Activated CD8-positive, alpha-beta memory T cell treated with anti-CD3 and anti-CD28 coated beads, Interleukin-2, amount 50 U/mL, for 48 hours (primary cell): ENCODE data around the gene TMOD1.
A peak's percentile ranks its signal among the peaks of the same experiment; 100 is the strongest.
"Not testable (repeated sequence)": the region's sequence is repeated elsewhere in the genome, so short reads cannot be mapped to it uniquely, and the experiment has no call there.

ENCODE experiments used
- DNase-seq: peaks from one replicate; pipeline ENCODE4 v3.0.0-alpha.2; 2020

Gene TMOD1

GRCh38 chr9:97601228-97601898, 99.9 kb downstream of the TMOD1 start:
- no peak for DNase-seq

- DNase-seq, result no peak
Measured at GRCh38 chr9:97602430-97602829, 101.0 kb downstream of the TMOD1 start.

- DNase-seq, result no peak
Measured at GRCh38 chr9:97604901-97605645, 103.6 kb downstream of the TMOD1 start.

- DNase-seq, result no peak
Measured at GRCh38 chr9:97615439-97616072, 114.1 kb downstream of the TMOD1 start.

- DNase-seq, result no peak
Measured at GRCh38 chr9:97617939-97618416, 116.5 kb downstream of the TMOD1 start.

- not testable (repeated sequence) for DNase-seq
Measured at GRCh38 chr9:97620063-97620462, 118.6 kb downstream of the TMOD1 start.

- not testable (repeated sequence) for DNase-seq
Measured at GRCh38 chr9:97622483-97622882, 121.0 kb downstream of the TMOD1 start.

GRCh38 chr9:97623946-97624345, 122.5 kb downstream of the TMOD1 start:
- no peak for DNase-seq

GRCh38 chr9:97625620-97626019, 124.2 kb downstream of the TMOD1 start:
- no peak for DNase-seq

GRCh38 chr9:97627624-97628023, 126.2 kb downstream of the TMOD1 start:
- no peak for DNase-seq

- DNase-seq, result no peak
Measured at GRCh38 chr9:97628668-97629067, 127.2 kb downstream of the TMOD1 start.

- DNase-seq, result no peak
Measured at GRCh38 chr9:97629156-97629555, 127.7 kb downstream of the TMOD1 start.

- DNase-seq, result no peak
Measured at GRCh38 chr9:97630591-97630990, 129.1 kb downstream of the TMOD1 start.

- peak; percentile 64 for DNase-seq
Measured at GRCh38 chr9:97632248-97632984, 130.9 kb downstream of the TMOD1 start.

- DNase-seq, result peak; percentile 95
Measured at GRCh38 chr9:97632985-97633858, 131.8 kb downstream of the TMOD1 start, which contains the start of the genes NCBP1 and TSTD2. Gene NCBP1, plus strand, starts transcription at chr9:97633821. Its CDS starts 61 bp downstream, at chr9:97633882. Gene TSTD2, minus strand, starts transcription at chr9:97633368. Its CDS starts 5,806 bp downstream, at chr9:97627562.

- DNase-seq, result no peak
Measured at GRCh38 chr9:97633859-97634490, 132.5 kb downstream of the TMOD1 start.

- no peak for DNase-seq
Measured at GRCh38 chr9:97635026-97635425, 133.6 kb downstream of the TMOD1 start.

GRCh38 chr9:97636903-97637302, 135.4 kb downstream of the TMOD1 start:
- DNase-seq, result no peak

- DNase-seq, result no peak
Measured at GRCh38 chr9:97638666-97639065, 137.2 kb downstream of the TMOD1 start.

GRCh38 chr9:97640325-97640724, 138.9 kb downstream of the TMOD1 start:
- DNase-seq, result no peak

GRCh38 chr9:97645720-97646119, 144.3 kb downstream of the TMOD1 start:
- no peak for DNase-seq
